Mesenchymal stem cell (in vitro differentiated cells and primary cell): ENCODE data around the gene NPFF.
A peak's percentile ranks its signal among the peaks of the same experiment; 100 is the strongest.
"Not testable (repeated sequence)": the region's sequence is repeated elsewhere in the genome, so short reads cannot be mapped to it uniquely, and the experiment has no call there.

Experiments used
- DNase-seq: peaks from one replicate; pipeline ENCODE4 v3.0.0-alpha.2; 2013
- H2AFZ ChIP-seq: one replicate; pipeline ENCODE4 v1.6.1; 2013; ENCODE audit warnings: low read depth, mild to moderate bottlenecking, control low read depth, inconsistent platforms, low read length, moderate library complexity
- H2AK5ac ChIP-seq: 2 replicates; pipeline ENCODE4 v1.6.1; 2013; ENCODE audit warnings: low read length, moderate library complexity, mild to moderate bottlenecking, inconsistent platforms; ENCODE audit not compliant: severe bottlenecking
- H2BK120ac ChIP-seq: one replicate; pipeline ENCODE4 v1.6.1; 2013; ENCODE audit warnings: low read depth, mild to moderate bottlenecking, inconsistent platforms, low read length, moderate library complexity
- H2BK12ac ChIP-seq, 2 experiments: one replicate each; pipeline ENCODE4 v1.6.1; 2013; ENCODE audit warnings: inconsistent platforms in 2 of 2, low read length in 2 of 2, mild to moderate bottlenecking in 2 of 2, moderate library complexity in 2 of 2, control low read depth in 1 of 2
- H2BK15ac ChIP-seq: one replicate; pipeline ENCODE4 v1.6.1; 2013; ENCODE audit warnings: mild to moderate bottlenecking, low read depth, inconsistent platforms; ENCODE audit not compliant: poor library complexity, severe bottlenecking
- H2BK5ac ChIP-seq: 2 replicates; pipeline ENCODE4 v1.6.1; 2013; ENCODE audit warnings: low read depth, mild to moderate bottlenecking, low read length, control low read depth, inconsistent platforms; ENCODE audit not compliant: poor library complexity, severe bottlenecking
- H3K14ac ChIP-seq, 2 experiments: one replicate each; pipeline ENCODE4 v1.6.1; 2013; ENCODE audit warnings: inconsistent platforms in 2 of 2, low read length in 2 of 2, control low read depth in 1 of 2, mild to moderate bottlenecking in 1 of 2, moderate library complexity in 1 of 2
- H3K18ac ChIP-seq, 2 experiments: one replicate each; pipeline ENCODE4 v1.6.1; 2013; ENCODE audit warnings: inconsistent platforms in 2 of 2, low read length in 2 of 2, control low read depth in 1 of 2, low read depth in 1 of 2, mild to moderate bottlenecking in 1 of 2
- H3K23ac ChIP-seq, 2 experiments: one replicate each; pipeline ENCODE4 v1.6.1; 2013; ENCODE audit warnings: inconsistent platforms in 2 of 2, low read length in 2 of 2, mild to moderate bottlenecking in 2 of 2, moderate library complexity in 2 of 2, control low read depth in 1 of 2
- H3K27ac ChIP-seq: 2 replicates; pipeline ENCODE4 v1.5.1; 2013; ENCODE audit warnings: mild to moderate bottlenecking, moderate library complexity, low read length, control low read depth, inconsistent platforms; ENCODE audit not compliant: poor library complexity, severe bottlenecking
- H3K27me3 ChIP-seq, 2 experiments: 2 replicates each; pipeline versions ENCODE4 v1.6.1 to v1.7.0; 2013; ENCODE audit warnings: low read length in 2 of 2, mild to moderate bottlenecking in 2 of 2, moderate library complexity in 2 of 2, control low read depth in 1 of 2, inconsistent platforms in 1 of 2; ENCODE audit not compliant: control insufficient read depth in 1 of 2, insufficient read depth in 1 of 2
- H3K36me3 ChIP-seq, 2 experiments: 2 replicates each; pipeline versions ENCODE4 v1.6.1 to v1.7.0; 2013; ENCODE audit warnings: low read length in 2 of 2, control low read depth in 1 of 2, inconsistent platforms in 1 of 2, low read depth in 1 of 2, mild to moderate bottlenecking in 1 of 2; ENCODE audit not compliant: insufficient read depth in 2 of 2, control insufficient read depth in 1 of 2
- H3K4ac ChIP-seq, 2 experiments: one replicate each; pipeline ENCODE4 v1.6.1; 2013; ENCODE audit warnings: inconsistent platforms in 2 of 2, low read length in 2 of 2, mild to moderate bottlenecking in 2 of 2, moderate library complexity in 2 of 2, control low read depth in 1 of 2, low read depth in 1 of 2
- H3K4me1 ChIP-seq: 2 replicates; pipeline ENCODE4 v1.6.1; 2013; ENCODE audit warnings: low read depth, low read length, control low read depth; ENCODE audit not compliant: control insufficient read depth, insufficient read depth
- H3K4me2 ChIP-seq: 2 replicates; pipeline ENCODE4 v1.6.1; 2013; ENCODE audit warnings: low read length, mild to moderate bottlenecking, inconsistent platforms; ENCODE audit not compliant: poor library complexity, severe bottlenecking
- H3K4me3 ChIP-seq, 2 experiments: 2 replicates each; pipeline versions ENCODE4 v1.5.1 to v1.7.0; 2013; ENCODE audit warnings: low read length in 2 of 2, mild to moderate bottlenecking in 2 of 2, control low read depth in 1 of 2, low read depth in 1 of 2; ENCODE audit not compliant: insufficient read depth in 1 of 2
- H3K79me1 ChIP-seq: replicated peaks from 2 replicates; pipeline ENCODE4 v1.6.1; 2013; ENCODE audit warnings: mild to moderate bottlenecking, control low read depth, low read length, inconsistent platforms; ENCODE audit not compliant: poor library complexity, severe bottlenecking
- H3K9ac ChIP-seq: 2 replicates; pipeline ENCODE4 v1.7.0; 2013; ENCODE audit warnings: mild to moderate bottlenecking, low read length, moderate library complexity
- H3K9me3 ChIP-seq: 2 replicates; pipeline ENCODE4 v1.7.0; 2013; ENCODE audit warnings: mild to moderate bottlenecking, low read length; ENCODE audit not compliant: control insufficient read depth
- H4K8ac ChIP-seq: one replicate; pipeline ENCODE4 v1.6.1; 2013; ENCODE audit warnings: inconsistent platforms, mild to moderate bottlenecking, low read length, moderate library complexity
- H4K91ac ChIP-seq: one replicate; pipeline ENCODE4 v1.6.1; 2013; ENCODE audit warnings: mild to moderate bottlenecking, low read length, inconsistent platforms
- WGBS: methylation state at CpG from one replicate; pipeline ENCODE4 v1.1.7; 2013; ENCODE audit warnings: mixed read lengths; 5-methylcytosine and 5-hydroxymethylcytosine counted together

NPFF gene

DNA sequence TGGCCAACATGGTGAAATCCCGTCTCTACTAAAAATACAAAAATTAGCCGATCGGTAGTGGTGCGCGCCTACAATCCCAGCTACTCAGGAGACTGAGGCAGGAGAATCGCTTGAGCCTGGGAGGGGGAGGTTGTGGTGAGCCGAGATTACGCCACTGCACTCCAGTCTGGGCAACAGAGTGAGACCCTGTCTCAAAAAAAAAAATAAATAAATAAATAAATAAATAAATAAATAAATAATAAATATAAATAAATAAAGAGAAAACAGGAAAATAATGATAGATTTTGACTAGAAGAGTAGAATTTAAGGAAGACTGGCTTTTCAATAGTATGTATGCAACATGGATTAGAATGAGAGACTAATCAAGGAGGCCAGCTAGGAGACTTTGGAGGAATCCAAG, 42.8 kb upstream of the NPFF start:
- Histone ChIP-seq H3K79me1 (peaks cover 23% of the 10 kb centered on the region), H3K36me3 (peaks cover 28 to 52% of the 10 kb centered on the region in 2 experiments)
- not testable (repeated sequence) for H2BK15ac ChIP-seq, H2AK5ac ChIP-seq, H3K4me2 ChIP-seq, H2AFZ ChIP-seq, DNase-seq, H2BK5ac ChIP-seq, H3K4me3 ChIP-seq, H3K23ac ChIP-seq, H2BK120ac ChIP-seq, H3K14ac ChIP-seq, H3K4me1 ChIP-seq, H4K91ac ChIP-seq, H3K27ac ChIP-seq, H3K9ac ChIP-seq, H2BK12ac ChIP-seq, H4K8ac ChIP-seq, H3K27me3 ChIP-seq, H3K9me3 ChIP-seq, H3K4ac ChIP-seq, H3K18ac ChIP-seq
- 98% methylated on average over 6 of the region's 8 CpGs for WGBS

DNA sequence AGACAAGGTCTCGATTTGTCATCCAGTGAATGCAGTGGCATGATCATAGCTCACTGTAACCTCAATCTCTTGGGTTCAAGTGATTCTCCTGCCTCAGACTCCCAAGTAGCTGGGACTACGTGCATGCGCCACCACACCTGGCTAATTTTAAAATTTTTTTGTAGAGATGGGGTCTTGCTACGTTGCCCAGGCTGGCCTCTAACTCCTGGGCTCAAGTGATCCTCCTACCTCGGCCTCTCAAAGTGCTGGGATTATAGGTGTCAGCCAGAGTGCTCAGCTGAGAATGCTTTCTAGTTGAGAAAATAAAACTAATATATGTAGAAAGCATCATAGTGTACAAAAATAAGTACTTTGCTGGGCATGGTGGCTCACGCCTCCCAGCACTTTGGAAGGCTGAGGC, 41.1 kb upstream of the NPFF start:
- Histone ChIP-seq H3K36me3 (peaks cover 28 to 52% of the 10 kb centered on the region in 2 experiments), H3K79me1 (peaks cover 20% of the 10 kb centered on the region)
- H4K91ac ChIP-seq, H3K23ac ChIP-seq, H2BK5ac ChIP-seq, H2BK12ac ChIP-seq, H3K27ac ChIP-seq, H3K4me2 ChIP-seq, H2AFZ ChIP-seq, H2BK15ac ChIP-seq, H3K9ac ChIP-seq, H3K4me1 ChIP-seq, H3K4me3 ChIP-seq, H3K18ac ChIP-seq, H2BK120ac ChIP-seq, H3K9me3 ChIP-seq, DNase-seq, H3K27me3 ChIP-seq, H2AK5ac ChIP-seq, H4K8ac ChIP-seq, H3K14ac ChIP-seq, H3K4ac ChIP-seq: not testable (repeated sequence)
- WGBS, result 98% methylated on average over 6 of the region's 6 CpGs

GRCh38 chr12:53543539-53543938, 36.3 kb upstream of the NPFF start:
- Histone ChIP-seq H3K9me3 (no peaks in the 10 kb centered on the region), H2BK120ac (no peak overlapping the region), H2BK15ac (no peak overlapping the region), H2AK5ac (no peak overlapping the region), H3K27me3 (no peaks in the 10 kb centered on the region), H2AFZ (no peak overlapping the region), H3K4me1 (no peaks in the 10 kb centered on the region), H3K36me3 (peaks cover 30 to 54% of the 10 kb centered on the region in 2 experiments), H3K27ac (peak overlapping the region; percentile 8), H4K91ac (no peak overlapping the region), H2BK12ac (no peak overlapping the region), H3K14ac (no peak overlapping the region), H4K8ac (no peak overlapping the region), H3K79me1 (peaks cover 13% of the 10 kb centered on the region), H3K4ac (no peak overlapping the region), H3K4me3 (no peak overlapping the region), H3K23ac (no peak overlapping the region), H3K9ac (peak overlapping the region; percentile 78), H3K4me2 (no peak overlapping the region), H2BK5ac (no peak overlapping the region), H3K18ac (no peak overlapping the region)
- peak; percentile 83 for DNase-seq
- 44% methylated on average over 5 of the region's 5 CpGs for WGBS

DNA sequence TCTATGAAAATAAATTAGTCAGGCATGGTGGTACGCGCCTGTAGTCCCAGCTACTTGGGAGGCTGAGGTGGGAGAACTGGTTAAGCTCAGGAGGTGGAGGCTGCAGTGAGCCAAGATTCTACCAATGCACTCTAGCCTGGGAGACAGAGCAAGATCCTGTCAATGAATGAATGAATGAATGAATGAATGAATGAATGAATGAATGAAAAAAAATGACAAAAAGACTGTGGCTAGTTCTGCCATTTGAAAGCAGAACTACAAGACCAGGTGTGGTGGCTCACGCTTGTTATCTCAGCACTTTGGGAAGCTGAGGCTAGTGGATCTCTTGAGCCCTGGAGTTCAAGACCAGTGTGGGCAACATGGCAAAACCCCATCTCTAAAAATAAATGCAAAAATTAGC, 32.2 kb upstream of the NPFF start:
- no peak overlapping the region for H3K27ac ChIP-seq

More for the DNA sequence above, 32.2 kb upstream of the NPFF start:
- no peaks in the 10 kb centered on the region for H3K4me1 ChIP-seq
- no peaks in the 10 kb centered on the region for H3K9me3 ChIP-seq
- no peak overlapping the region for H2AK5ac ChIP-seq
- H3K14ac ChIP-seq, result no peak overlapping the region
- H3K4ac ChIP-seq, result no peak overlapping the region
- no peak overlapping the region for H3K23ac ChIP-seq
- DNase-seq, result no peak
- H3K9ac ChIP-seq, result no peak overlapping the region
- H3K4me2 ChIP-seq, result no peak overlapping the region
- no peak overlapping the region for H2AFZ ChIP-seq
- H3K79me1 ChIP-seq, result peaks cover 5% of the 10 kb centered on the region
- H2BK12ac ChIP-seq, result no peak overlapping the region
- whole genome bisulfite sequencing, result 98% methylated on average over 3 of the region's 3 CpGs
- no peak overlapping the region for H2BK15ac ChIP-seq
- H3K27me3 ChIP-seq, result no peaks in the 10 kb centered on the region
- no peak overlapping the region for H4K8ac ChIP-seq
- H2BK5ac ChIP-seq, result no peak overlapping the region
- peaks cover 24 to 75% of the 10 kb centered on the region in 2 experiments for H3K36me3 ChIP-seq
- no peak overlapping the region for H4K91ac ChIP-seq
- no peak overlapping the region for H2BK120ac ChIP-seq
- no peak overlapping the region for H3K18ac ChIP-seq
- no peak overlapping the region for H3K4me3 ChIP-seq
